ENCODE measurements around the gene SLC9A9.
"Not testable (repeated sequence)": the region's sequence is repeated elsewhere in the genome, so short reads cannot be mapped to it uniquely, and the experiment has no call there.

The SLC9A9 gene

DNA sequence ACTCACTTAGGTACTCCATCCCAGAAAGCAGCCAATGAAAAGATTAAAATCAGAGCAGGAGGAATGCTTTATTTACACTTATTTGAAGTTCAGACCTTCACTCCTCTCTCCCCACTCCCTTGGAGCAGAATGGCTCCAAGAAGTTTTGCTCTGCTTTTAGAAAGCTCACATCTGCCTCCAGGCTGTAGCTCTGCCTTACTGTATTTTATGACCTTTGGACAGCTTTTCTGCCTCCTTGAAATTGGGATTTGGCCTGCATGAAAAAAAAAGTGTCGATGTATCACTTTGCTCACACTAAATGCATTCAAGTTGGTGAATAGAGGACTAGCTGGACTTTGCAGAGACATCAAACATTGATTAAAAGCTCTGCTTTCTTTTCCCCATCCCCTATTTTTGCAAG lies 95.3 kb downstream of the SLC9A9 start:
- DNase-seq = no peak

DNA sequence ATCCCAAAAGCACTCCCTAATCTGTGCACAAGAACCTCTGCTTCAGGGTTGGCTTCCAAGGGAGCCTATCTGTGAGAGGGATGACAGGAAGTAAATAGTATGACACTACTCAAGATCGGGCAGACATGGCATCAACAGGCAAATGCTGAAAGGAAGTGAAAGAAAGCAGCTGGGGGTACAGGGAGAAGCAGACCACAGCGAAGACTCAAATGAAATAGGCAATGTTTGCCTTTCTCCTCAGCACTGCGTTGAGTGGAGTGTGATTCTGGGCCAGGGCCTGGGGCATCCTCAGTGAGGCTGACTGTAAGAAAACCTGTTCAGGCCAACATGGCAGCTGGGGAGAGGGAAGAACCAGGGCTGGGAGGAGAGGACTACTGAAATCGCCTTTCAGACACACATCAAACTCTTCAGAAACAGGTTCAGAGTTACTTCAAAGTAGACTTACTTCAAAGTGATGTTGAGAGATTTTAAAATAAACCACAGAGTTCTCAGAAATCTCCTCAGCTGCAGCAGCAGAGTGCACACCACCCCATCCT lies 96.6 kb downstream of the SLC9A9 start:
- DNase-seq = no peak

DNA sequence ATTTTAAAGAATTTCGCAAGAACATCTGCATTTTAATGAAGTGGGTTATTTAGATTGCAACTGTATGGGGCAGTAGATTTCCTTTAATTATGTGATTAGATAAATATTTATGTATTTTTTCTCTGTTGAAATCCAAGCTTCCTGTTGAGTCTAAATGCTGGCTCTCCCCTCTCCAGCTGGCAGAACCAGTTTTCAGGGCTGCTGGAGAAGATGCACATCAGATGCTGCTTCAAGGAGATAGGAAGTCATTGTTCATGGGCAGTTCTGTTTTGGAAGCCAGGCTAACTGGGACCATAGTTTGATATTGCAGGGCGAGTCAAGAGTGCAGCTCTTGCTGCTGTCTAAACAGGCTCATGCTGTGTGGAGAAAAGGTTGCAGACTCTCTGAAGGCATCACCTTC lies 97.4 kb downstream of the SLC9A9 start:
- DNase-seq = no peak

DNA sequence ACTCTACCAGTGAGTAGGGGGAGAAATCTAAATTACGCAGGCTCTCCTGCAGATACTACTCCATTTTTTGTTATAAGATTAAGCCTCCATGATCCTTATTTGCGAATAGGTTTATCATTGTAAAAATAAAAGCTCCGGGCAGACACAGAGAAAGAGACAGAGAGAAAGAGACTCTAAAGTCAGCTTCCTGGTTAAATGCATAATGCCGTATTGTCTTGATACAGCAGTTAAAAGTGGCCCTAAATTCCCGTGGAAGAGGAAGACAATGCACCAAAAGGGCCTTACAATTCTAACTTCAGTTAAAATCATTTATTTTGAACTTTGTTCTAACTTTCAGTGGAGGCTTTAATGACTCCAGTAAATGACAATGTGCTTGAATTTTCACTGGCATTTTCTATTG lies 98.3 kb downstream of the SLC9A9 start:
- DNase-seq = no peak

DNA sequence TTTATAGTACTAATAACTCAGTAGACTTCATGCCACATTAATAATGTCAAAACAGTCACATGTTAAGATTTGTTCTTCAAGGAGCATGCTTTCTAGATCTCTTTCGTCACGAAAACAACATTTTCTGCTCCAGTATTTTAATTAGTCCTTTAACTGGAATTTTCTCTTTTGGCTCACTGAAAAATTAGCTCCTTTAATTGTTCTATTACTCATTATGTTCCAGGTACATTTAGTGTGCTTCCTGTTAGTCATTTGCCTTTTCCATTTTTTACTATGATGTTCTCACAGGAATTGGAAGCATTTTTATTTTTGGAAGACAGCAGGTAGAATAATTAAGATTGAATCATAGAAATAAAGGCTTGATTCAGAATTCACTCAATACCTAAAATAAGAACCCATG lies 111.2 kb downstream of the SLC9A9 start:
- DNase-seq = no peak

DNA sequence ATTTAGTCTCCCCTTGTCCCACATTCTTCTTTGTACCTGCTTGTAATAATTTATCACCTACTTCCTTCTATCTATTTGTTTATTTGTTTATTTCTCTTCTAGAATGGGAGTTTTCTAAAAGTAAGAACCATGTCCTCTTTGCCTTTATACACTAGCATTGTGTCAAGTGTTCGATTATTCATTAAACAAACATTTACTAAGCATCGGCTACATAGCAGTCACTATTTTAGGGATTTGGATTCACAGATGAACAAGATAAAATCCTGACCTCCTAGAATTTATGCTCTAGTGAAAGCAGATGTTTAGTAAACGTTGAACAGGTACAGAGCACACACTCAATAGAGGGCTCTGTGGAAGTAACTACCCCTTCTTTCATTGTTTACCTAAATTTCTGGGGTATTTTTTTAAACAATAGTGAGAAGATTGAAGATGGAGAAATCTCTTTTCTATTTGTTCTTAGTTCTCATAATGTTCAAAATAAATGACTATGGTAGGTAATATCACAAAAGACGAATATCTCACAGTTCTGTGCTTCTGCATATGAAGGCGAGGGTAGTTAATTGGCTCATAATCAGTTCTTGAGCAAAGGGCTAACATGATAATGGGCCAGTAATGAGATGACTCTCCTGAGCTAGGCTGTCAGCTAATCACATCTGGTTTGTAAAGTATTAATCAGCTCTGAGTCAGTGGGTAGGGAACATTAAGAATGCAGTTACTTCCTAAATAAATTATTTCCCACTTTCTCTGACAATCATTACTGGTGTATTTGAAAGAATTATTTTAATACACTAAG lies 111.9 kb downstream of the SLC9A9 start:
- no peak for DNase-seq

DNA sequence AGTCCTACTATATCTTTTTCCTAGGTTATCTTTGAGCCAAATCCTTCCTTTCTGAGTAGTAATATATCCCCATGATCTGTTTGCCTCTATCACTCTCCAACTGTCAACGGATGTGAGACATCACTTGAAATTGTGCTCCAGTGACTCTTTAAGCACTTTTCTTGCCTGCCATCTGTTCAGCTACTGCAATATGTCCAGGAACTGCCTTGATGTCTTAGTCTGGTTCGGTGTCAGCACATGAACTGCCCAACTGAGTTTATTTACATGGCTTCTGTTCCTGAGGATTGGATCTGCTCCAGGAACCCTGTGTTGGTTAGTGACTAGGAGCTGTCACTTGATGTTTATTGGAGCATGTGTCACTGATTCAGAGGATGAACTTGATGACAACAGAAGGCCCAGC lies 116.5 kb downstream of the SLC9A9 start:
- peak; percentile 99 for DNase-seq

DNA sequence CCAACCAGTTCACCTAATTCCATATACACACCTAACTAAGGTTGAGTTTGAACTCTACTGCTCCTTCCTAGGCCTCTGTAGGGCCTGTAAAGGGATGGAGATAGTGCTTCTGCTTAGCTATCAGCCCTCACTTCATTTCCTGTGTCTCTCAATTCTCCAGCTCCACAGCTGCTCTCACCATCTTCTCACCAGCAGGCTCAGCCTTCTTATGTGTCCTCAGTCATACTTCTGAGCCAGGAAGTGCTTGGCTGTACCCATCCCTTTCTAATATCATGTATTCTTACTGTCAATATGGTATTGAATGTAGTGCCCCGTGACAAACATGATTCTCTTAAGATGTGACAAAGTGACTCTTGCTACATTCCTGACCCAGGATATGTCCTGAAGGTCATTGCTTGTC lies 116.9 kb downstream of the SLC9A9 start:
- peak; percentile 66 for DNase-seq

DNA sequence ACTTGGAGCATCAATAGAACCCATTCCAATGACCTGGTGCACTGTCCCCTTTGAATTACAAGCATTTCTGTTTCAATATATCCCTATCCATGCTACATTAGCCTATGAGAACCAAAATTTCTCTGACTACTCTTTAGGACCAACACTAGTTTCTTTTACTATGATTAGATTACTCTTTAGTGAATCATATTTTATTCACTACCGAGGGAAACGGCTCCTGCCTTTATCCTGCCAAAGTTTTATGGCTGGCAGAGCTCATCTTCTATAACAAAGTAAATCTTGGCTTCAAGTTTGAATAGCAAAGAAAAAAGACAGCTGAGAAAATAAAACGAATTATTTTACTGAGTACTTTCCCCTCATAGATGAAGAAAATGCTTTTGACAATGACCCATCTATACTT lies 120.9 kb downstream of the SLC9A9 start:
- peak; percentile 79 for DNase-seq

DNA sequence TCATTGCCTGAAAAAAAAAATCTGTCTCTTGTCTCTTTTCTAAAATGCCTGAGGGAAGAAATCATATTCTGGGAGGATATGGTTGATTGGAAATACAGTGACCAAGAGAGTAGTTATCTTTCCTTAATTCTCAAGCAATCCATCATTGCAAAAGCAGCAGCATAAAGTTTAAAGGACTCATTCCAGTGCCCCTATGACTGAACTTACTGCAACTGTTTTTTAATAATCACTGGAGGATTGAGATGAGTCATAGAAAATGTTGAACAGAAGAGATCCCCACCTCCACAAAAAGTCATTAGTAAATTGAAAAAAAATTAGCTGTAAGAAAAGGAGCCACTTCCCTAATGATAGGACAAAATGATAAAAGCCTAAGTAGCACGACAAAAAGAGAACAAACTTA lies 121.5 kb downstream of the SLC9A9 start:
- DNase-seq = peak; percentile 58

DNA sequence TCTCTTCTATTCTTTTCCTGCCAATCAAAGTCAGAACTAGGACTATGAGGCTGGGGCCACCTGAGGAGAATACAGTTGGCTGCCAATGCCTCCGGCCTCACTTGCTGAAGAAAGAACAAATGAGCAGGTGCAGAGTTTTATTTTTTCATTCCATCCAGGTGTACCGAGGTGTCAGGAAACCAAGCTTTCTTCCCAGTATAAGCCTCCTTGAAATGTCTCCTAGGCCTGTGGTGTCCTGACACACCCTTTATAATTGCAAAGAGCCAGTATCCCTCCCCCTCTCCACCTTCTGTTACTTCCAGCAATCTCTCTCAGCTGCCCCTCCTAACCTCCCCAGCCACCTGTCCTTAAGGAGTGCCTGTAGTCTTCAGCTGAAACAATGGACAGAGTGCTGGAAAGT lies 127.9 kb downstream of the SLC9A9 start:
- DNase-seq = no peak

DNA sequence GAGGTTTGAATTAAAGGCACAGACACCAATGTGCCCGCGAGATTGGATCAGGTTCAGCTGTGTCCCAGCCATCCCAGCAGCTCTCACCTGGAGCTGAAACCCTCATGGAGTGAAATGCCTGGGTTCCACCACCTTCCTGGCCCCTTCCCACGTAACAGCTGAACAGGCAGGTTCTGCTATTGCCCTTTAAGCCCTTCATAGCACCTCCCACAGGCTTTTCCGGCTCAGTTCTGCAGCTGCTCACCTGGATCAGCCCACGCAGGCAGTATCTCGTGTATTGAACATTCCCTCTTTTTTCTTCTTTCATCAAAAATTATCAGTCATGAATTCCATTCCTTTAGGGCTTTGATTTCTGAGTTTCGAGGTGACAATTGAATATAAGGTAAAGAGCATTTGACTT lies 129.8 kb downstream of the SLC9A9 start:
- no peak for DNase-seq

DNA sequence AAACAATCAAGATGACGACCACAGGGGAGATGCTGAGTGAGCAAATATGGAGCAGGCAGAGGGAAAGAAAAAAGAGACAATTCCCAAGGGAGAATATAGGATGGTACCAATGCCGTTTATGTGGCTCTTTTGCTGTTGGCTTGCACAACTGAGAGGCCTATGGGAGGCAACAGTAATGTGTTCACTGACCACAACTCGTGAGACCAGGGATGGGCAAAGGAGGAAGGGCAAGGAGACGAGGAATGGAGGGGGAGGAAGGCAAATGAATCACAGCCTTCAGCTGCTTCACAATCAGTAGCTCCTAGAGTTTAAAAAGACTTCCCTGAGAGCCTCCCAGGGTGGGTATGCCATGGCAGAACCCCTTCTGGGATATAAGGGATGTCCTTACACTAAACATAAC lies 131.5 kb downstream of the SLC9A9 start:
- no peak for DNase-seq

DNA sequence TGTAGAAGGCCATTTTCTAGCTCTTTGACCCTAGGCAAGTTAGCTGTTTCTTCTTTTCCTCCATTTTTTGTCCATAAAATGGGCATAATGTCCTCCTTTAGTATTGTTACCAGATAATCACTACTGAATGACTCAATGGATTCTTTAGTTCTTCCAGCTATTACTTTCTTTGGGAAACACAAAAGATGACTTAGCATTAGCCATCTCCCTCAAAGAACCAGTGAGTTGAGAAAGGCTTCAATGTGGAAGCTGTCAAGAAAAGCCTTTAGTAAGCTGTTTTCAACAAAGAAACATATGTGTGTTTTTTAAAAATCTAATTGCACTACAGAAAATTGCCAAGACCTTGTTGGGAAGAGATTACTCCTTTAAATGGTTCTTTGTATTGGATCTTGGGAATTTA lies 135.7 kb downstream of the SLC9A9 start:
- no peak for DNase-seq

DNA sequence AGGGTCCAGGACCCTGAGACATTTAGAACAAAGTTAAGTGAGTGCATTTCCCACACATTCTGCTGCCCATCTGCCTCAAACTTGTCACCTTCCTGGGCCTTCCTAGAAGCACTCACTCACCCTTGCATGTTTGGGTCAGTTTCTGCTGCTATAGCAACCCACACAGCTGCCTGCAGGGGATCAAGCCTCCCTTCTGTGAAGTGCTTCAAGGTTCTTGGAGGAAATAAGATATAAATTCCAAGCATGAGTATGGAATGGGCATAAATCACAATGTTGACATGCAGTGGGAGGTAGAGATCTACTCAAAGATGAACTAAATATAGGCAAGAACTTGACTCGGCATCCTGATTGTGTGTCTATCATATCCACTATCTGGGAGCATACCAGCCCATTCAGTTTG lies 140.4 kb downstream of the SLC9A9 start:
- no peak for DNase-seq

DNA sequence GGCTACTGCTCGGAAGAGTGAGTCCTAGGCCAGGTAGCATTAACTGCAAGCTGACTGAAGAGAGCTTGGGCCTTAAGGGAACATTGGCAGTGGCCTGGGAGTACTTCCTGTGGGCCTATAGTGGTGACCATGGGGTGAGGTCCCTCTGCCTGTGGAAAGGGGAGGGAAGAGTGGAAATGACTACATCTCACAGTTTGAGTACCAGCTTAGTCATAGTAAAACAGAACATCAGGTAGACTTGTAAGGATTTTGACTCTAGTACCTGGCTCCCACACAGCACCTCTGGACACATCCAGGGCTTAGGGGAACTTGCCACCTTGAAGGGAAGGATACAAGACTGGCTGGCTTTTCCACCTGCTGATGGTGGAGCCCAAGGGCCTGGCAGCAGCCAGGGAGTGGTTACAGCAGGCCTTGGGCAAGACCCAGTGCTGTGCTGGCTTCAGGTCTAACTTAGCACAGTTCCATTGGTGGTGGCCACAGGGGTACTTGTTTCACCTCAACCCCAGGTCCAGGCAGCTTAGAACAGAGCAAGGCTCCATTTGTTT lies 147.8 kb downstream of the SLC9A9 start:
- DNase-seq = no peak

DNA sequence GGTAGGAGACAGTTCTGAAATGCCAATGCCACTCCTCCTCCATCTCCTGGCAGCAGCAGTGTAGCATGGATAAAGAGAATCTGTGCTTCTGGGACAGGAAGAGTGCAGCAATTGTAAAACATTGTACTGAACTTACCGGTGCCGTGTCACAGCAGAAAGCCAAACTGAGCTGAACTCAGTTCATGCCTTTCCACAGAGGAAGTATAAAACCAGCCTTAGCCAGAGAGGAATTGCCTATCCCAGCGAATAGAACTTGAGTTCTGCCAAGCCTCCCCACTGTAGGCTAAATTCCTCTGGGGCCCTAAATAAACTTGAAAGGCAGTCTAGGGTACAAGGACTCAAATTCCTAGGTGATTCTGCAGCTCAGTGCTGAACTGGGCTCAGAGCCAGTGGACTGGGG lies 148.8 kb downstream of the SLC9A9 start:
- no peak for DNase-seq

DNA sequence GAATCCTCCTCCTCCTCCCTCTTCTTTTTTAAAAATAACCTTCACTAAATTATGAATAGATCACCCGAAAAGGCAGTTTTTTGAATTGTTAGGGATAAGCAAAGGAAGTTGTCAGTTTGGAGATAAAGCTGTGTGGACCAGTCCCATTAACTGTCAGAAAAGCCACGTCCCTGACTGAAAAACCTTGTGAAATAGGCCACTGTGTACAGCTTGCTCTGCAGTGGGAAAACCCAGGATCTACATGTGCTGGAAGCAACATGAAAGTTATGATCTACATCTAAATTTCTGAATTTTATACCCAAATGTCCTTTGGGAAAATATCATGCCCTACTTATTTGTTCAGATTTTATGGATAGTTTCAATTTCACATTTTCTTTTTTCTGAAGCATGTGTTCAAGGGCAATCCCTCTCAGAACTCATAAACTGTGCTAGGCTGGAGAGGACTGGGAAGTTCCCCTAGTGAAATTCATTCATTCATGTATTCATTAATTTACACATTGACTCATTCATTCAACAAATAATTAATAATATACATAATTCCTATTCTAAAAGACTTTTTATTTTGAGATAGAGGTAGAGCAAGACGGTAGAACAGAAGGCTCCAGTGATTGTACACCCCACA lies 149.5 kb downstream of the SLC9A9 start:
- no peak for DNase-seq

DNA sequence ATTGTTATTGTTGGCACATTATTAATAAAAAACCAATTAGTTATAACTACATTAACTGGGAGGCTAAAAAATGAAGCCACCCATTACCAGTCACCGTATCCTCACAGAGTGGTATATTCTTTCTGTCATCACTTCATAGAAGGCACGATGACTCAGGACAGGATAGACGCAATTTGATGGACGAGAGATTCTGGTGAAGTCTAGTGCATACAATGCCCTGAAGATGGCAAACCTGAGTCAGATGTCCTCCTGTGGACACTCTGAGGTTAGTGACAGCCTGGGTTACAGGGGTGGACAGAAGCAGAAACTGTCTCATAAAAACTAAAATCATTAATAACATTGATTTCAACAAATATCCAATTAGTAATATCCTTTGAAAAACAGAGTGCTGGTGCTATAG lies 150.3 kb downstream of the SLC9A9 start:
- no peak for DNase-seq

DNA sequence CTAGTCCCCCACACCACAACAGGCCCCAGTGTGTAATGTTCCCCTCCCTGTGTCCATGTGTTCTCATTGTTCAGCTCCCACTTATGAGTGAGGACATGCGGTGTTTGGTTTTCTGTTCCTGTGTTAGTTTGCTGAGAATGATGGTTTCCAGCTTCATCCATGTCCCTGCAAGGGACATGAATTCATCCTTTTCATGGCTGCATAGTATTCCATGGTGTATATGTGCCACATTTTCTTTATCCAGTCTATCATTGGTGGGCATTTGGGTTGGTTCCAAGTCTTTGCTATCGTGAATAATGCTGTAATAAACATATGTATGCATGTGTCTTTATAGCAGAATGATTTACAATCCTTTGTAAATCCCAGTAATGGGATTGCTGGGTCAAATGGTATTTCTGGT lies 152.9 kb downstream of the SLC9A9 start:
- not testable (repeated sequence) for DNase-seq

DNA sequence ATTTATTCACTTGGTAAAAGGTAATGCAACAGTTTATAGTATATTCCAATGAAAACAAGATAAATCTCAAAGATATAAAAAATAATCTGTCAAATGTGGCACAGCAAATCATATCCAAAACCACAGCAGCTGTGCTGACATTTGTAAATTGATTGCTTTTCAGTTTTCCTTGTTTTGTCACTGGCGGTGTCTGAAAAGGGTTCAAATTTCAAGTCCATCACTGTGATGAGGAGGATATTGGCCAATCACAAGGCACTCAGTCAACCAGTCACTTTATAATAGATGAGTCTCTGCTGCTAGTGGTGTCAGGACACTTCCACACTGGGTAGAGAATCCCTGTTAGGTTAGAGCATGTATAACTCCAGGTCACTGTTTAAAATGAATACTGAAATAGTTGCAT lies 154.8 kb downstream of the SLC9A9 start:
- peak; percentile 16 for DNase-seq

DNA sequence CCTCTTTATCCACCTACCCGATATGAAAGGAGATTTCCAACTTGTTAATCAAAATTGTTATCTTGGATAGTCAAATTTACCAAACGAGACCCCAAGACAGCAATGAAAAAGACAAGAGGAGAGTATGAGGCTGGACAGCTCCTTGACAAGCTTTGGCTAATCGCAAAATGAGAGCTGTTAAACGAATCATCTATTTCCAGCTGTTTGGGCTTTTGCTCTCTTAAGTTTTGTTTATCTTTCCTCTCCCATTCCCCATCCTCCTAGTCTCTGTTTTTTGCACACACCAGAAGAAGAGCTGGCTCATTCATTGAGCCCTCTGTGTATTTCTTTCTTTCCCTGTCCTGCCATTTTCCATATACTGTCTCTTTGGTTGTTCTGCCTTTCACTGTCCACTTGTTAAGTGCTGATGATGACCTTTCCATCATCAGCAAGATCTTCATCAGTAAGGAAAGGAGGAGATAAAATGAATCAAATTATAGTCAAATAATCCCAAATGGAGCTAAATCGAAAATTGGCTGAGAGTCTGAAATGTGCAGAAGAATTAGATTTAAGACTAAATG lies 161.6 kb downstream of the SLC9A9 start:
- DNase-seq = no peak

DNA sequence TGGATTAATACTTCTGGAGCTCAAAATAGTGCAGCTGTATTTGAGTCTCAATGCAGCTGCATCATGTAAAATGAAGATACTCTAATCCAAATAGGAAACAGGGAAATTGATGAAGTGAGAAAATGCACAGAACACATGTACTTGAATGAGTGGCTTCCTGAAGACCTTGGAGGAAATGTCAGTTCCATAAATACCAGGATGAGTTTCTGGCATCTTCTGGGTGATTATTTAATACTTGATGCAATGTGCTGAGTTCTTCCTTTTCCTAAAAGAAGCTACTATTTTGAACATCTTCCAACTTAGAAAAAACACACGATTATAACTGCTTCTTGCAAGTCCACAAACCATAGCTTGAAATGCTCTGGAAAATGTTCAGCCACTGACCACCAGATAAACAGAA lies 162.8 kb downstream of the SLC9A9 start:
- no peak for DNase-seq

DNA sequence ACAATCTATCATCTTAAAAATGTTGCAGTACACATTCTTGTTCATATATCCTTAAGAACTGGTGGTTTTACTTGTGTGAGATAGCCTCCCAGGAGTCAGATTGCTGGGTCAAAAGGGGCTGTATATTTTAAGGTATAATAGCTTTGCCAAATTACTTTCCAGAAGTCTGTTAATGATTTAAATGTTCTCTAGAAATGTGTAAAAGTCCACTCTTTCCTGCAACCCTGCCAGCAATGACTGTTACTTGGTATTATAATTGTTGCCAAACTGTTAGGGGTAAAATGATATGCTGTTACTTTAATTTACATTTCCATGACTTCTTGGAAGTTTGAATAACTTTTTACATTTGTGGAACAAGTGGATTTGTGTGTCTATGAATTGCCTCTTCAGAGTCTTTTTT lies 170.8 kb downstream of the SLC9A9 start:
- no peak for DNase-seq
